Measurements from ENCODE around the gene ITGB7. TPM values are rescaled to one million over a fixed set of nuclear protein-coding genes. Genes with fewer than 3 reads are reported as not detected.

ITGB7 gene
- total and polyA plus RNA-seq, 9 of the 15 experiments (the other 6 are each of a cell fraction or from before 2014, with no cell fraction given) = 0.06 to 2.0 (median 0.67) TPM

- TF ChIP-seq PCBP1 (IDR thresholded peaks at IDR 0.05; ENCODE audit: low read depth, low read length, poor library complexity, severe bottlenecking) = no peak
These were observed 26.6 kb upstream of the ITGB7 start (continued) for GRCh38 chr12:53233671-53234121.

DNA sequence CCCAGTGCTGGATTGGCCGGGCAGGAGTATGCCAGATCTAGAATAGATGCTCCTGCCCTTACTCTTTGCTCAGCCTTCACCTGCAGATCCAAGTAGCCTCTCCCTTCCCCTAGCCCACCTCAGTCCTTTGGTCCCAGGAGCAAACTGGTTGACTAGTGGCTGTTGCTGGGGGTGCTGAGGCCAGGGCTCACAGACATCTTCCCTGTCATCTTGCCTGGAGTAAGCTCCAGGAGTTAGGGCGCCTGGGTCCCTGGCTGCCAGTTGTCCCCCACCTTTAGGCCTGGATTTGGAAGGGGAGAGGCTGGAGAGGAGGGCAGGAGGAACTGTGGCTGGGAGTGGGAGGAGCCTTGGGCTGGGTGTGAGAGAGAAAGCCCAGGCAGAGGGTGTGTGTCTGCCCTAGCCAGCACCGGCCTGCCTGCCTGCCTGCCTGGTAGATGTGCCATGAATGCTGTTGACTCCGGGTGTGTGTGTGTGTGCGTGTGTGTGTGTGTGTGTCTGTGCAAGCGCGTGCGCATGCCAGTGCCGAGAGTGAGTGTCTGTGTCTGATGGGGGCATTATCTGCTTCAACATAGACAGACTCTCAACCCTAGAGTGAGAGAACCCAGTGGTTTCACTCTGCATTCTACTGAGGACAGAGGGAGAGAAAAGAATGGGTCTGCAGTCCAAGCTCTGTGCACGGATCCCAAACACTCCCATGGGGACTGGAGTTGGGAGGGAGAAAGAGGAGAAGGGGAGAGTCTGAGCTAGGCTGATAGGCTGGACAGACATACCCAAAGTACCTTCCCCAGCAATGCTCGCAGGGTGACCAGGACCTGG lies 25.8 kb upstream of the ITGB7 start:
- TF ChIP-seq, protein P1, sequence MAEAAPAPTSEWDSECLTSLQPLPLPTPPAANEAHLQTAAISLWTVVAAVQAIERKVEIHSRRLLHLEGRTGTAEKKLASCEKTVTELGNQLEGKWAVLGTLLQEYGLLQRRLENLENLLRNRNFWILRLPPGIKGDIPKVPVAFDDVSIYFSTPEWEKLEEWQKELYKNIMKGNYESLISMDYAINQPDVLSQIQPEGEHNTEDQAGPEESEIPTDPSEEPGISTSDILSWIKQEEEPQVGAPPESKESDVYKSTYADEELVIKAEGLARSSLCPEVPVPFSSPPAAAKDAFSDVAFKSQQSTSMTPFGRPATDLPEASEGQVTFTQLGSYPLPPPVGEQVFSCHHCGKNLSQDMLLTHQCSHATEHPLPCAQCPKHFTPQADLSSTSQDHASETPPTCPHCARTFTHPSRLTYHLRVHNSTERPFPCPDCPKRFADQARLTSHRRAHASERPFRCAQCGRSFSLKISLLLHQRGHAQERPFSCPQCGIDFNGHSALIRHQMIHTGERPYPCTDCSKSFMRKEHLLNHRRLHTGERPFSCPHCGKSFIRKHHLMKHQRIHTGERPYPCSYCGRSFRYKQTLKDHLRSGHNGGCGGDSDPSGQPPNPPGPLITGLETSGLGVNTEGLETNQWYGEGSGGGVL (CRISPR knock-in tag; IDR thresholded peaks at IDR 0.05) = no peak
- TF ChIP-seq STAT5B (CRISPR knock-in tag; IDR thresholded peaks at IDR 0.05) (no peak), GATAD2A (IDR thresholded peaks at IDR 0.05) (no peak), NRF1 (conservative IDR thresholded peaks at IDR 0.05 in 1 of 2, IDR thresholded peaks at IDR 0.05 in 1 of 2) (peak; percentile 23 to 37; a peak in 1 of 4 replicates), BDP1 (IDR thresholded peaks at IDR 0.05; ENCODE audit: insufficient read depth, insufficient read length) (no peak), BRF1 (IDR thresholded peaks at IDR 0.05; ENCODE audit: borderline replicate concordance, extremely low read depth, insufficient read length) (no peak), HDGF (IDR thresholded peaks at IDR 0.05) (0 out of 2 replicates have a peak, but pooled peaks have one; percentile 67), C11orf30 (IDR thresholded peaks at IDR 0.05; ENCODE audit: low read depth) (no peak)
- in situ Hi-C loops (cut with MboI) (no loop called here), intact Hi-C loops (cut with micrococcal nuclease) (no loop called here)
- DNase-seq (ENCODE audit: extremely low read depth in 1 of 4, low spot score in 3 of 4) (peak in 3 of 4 experiments; percentile 38 to 56 (median 46)), ATAC-seq (peak; percentile 63), FAIRE-seq (no peak)
- Histone ChIP-seq H3K36me3 (ENCODE audit: control insufficient read depth, insufficient read depth, low read length) (no peaks in the 10 kb centered on the region), H3K79me2 (ENCODE audit: control insufficient read depth, insufficient read depth, low read length) (no peaks in the 10 kb centered on the region), H4K20me1 (replicated peaks; ENCODE audit: control insufficient read depth, insufficient read depth, low read length) (no peaks in the 10 kb centered on the region; the same call in 1 of the 2 replicates), H3K4me3 (no peak overlapping the region), H2AFZ (ENCODE audit: low read depth, low read length) (peak overlapping the region; percentile 18; the same call in 1 of the 2 replicates), H3K4me1 (replicated peaks in 1 of 2; ENCODE audit: control insufficient read depth in 2 of 2, insufficient read depth in 2 of 2, low read length in 2 of 2) (peaks cover 13 to 28% of the 10 kb centered on the region in 2 experiments), H3K9me3 (replicated peaks; ENCODE audit: control insufficient read depth, insufficient read depth, low read depth, low read length) (no peaks in the 10 kb centered on the region), H3K27me3 (ENCODE audit: control insufficient read depth in 2 of 2, insufficient read depth in 2 of 2, low read length in 2 of 2) (no peaks in the 10 kb centered on the region), H3K4me2 (ENCODE audit: insufficient read depth, low read length) (peak overlapping the region; percentile 54), H3K27ac (ENCODE audit: extremely low read depth, low read depth, low read length) (no peak overlapping the region), H3K9me1 (ENCODE audit: control insufficient read depth, insufficient read depth, low read length) (no peaks in the 10 kb centered on the region), H3K9ac (ENCODE audit: insufficient read depth in 1 of 2, low read depth in 2 of 2, low read length in 2 of 2) (peak overlapping the region in 1 of 2 experiments; percentile 69; a peak in 1 of 4 replicates)
- BruUV-seq (replicated peaks) = no TSS peak
- POLR2A ChIA-PET = interaction anchor here (0.6 to 1.4 kb wide), 6 partner anchors 10 to 558 kb away, joined by 3 to 8 read pairs (median 4); a partner anchor contains a TSS
- 23% methylated on average over 11 of the region's 11 CpGs for WGBS (ENCODE audit: insufficient coverage, low coverage, missing lambda C conversion rate)
- CTCF ChIA-PET (ENCODE audit: low intra/inter-chr PET ratio) = no interaction called here
